Immature natural killer cell (primary cell): ENCODE measurements around the gene SFT2D1. TPM values are rescaled to one million over a fixed set of nuclear protein-coding genes. Genes with fewer than 3 reads are reported as not detected.

Experiments used
- DNase-seq, 3 donors: peaks; one replicate each; pipeline ENCODE4 v3.0.0; 2022; ENCODE audit warnings: mixed read lengths in 1 of 3
- H3K27ac Mint-ChIP-seq, 6 donors: one replicate each; pipeline ENCODE4 v1.8.0; 2020; ENCODE audit warnings: mixed read lengths in 6 of 6, mild to moderate bottlenecking in 5 of 6, inconsistent platforms in 4 of 6, moderate library complexity in 3 of 6
- H3K27me3 Mint-ChIP-seq, 3 donors: one replicate each; pipeline ENCODE4 v1.8.0; 2020 to 2021; ENCODE audit warnings: low read depth in 3 of 3, mild to moderate bottlenecking in 3 of 3, mixed read lengths in 3 of 3, moderate library complexity in 3 of 3, inconsistent platforms in 1 of 3
- H3K36me3 Mint-ChIP-seq, 3 donors: one replicate each; pipeline ENCODE4 v1.8.0; 2020; ENCODE audit warnings: mixed read lengths in 3 of 3, inconsistent platforms in 2 of 3, mild to moderate bottlenecking in 2 of 3
- H3K4me1 Mint-ChIP-seq, 2 donors: one replicate each; pipeline ENCODE4 v1.8.0; 2020; ENCODE audit warnings: inconsistent platforms in 2 of 2, mild to moderate bottlenecking in 2 of 2, mixed read lengths in 2 of 2, moderate library complexity in 1 of 2
- H3K4me3 Mint-ChIP-seq, 5 donors: one replicate each; pipeline ENCODE4 v1.8.0; 2020; ENCODE audit warnings: mild to moderate bottlenecking in 5 of 5, mixed read lengths in 5 of 5, inconsistent platforms in 3 of 5, moderate library complexity in 3 of 5
- H3K9me3 Mint-ChIP-seq, 6 donors: one replicate each; pipeline ENCODE4 v1.8.0; 2020; ENCODE audit warnings: mild to moderate bottlenecking in 6 of 6, mixed read lengths in 6 of 6, inconsistent platforms in 4 of 6, moderate library complexity in 3 of 6
- polyA plus RNA-seq, 3 donors: library from polyadenylated mRNA; unstranded; fragments of 300-500 nt; fragmentation: Illumina TruSeq; gene quantifications; one replicate each; pipeline ENCODE4 v1.2.3, GENCODE V29; 2021

The SFT2D1 gene
- polyA plus RNA-seq, 3 donors from 2014 or later = 92.7 to 144 (median 94.2) TPM

DNA sequence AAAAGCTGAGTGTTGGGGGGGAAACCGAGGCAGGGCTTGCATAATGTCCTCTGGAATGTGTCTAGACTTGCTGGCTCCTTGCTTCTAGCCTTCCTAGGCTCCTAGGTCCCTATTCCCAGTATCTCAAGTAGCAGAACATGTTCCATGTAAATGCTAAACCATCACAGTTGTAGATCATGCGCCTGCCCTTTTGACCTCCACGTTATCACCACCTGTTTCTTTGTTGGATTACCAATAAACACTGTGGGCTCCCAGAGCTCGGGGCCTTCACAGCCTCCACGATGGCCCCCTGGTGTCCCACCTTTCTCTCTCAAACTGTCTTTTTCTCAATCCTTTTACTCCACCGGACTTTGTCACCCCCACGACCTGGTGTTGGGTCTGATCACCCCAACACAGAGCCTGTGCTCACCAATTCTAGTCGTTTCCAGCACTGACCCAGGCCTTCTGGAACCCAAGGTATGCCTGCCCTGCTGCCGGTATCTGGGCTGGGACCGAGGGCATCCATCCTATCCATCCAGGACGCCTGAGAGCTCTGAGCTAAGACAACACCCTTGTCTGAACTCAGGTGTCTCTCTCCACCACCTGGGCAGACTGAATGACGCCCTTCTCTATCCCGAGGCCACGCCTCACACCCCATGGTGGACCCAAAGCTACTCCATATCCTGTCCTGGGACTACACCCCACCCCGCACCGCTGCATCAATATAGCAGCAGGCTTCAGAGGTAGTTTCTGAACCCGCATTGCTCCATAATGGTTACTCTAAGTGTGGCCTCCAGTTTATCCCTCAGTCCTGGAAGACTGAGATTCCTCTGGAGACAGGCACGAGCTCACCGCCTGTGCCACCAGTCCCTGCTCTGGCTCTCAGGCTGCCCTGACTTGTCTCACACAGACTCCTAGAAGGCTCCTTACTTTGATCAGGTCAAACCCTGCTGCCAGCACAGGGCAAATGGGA, 24.8 kb downstream of the SFT2D1 start:
- Mint-ChIP-seq H3K27ac (peak overlapping the region in 2 of 6 donors; percentile 5 to 62), H3K4me3 (no peak overlapping the region), H3K4me1 (peaks cover 0 to 2% of the 10 kb centered on the region in 2 donors), H3K36me3 (peaks cover 10 to 15% (median 12%) of the 10 kb centered on the region in 3 donors), H3K27me3 (no peaks in the 10 kb centered on the region), H3K9me3 (no peaks in the 10 kb centered on the region)
- no peak for DNase-seq

DNA sequence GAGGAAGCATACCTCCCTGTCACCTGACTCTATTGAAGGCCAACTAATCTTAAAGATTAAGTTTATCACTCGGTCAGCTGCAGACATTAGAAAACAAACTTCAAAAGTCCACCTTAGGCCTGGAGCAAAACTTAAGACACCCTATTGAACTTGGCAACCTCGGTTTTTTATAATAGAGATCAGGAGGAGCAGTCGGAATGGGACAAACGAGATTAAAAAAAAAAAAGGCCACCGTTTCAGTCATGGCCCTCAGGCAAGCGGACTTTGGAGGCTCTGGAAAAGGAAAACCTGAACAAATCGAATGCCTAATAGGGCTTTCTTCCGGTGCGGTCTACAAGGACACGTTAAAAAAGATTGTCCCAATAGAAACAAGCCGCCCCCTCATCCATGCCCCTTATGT, 26.9 kb downstream of the SFT2D1 start:
- H3K9me3 Mint-ChIP-seq = no peaks in the 10 kb centered on the region
- no peak for DNase-seq
- no peak overlapping the region for H3K4me3 Mint-ChIP-seq
- H3K36me3 Mint-ChIP-seq = peaks cover 3 to 15% (median 5%) of the 10 kb centered on the region in 3 donors
- peaks cover 0 to under 1% (median 0%) of the 10 kb centered on the region in 3 donors for H3K27me3 Mint-ChIP-seq
- H3K27ac Mint-ChIP-seq = no peak overlapping the region
- H3K4me1 Mint-ChIP-seq = peaks cover 0 to 2% of the 10 kb centered on the region in 2 donors

DNA sequence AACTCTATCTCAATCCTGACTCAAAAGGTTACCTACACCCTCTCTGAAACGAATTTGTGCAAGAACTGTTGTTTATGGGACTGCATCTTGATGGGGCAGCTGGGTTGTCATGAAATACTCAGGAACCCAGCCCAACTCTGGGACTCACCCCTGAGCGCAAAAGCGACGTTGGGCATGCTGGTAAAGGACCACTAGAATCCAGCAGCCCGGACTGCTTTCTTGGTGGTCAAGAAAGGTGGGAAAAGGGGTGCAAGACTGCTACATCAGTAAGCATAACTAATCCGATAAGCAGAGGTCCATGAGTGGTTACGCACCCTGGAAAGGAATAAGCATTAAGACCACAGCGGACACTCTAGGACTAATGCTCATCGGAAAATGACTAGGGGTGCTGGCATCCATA, 27.9 kb downstream of the SFT2D1 start:
- Mint-ChIP-seq H3K27me3 (peaks cover 0 to 5% (median 4%) of the 10 kb centered on the region in 3 donors), H3K27ac (no peak overlapping the region), H3K4me3 (no peak overlapping the region), H3K36me3 (peaks cover 2 to 9% (median 4%) of the 10 kb centered on the region in 3 donors), H3K4me1 (peaks cover 0 to 2% of the 10 kb centered on the region in 2 donors), H3K9me3 (no peaks in the 10 kb centered on the region)
- DNase-seq = no peak

DNA sequence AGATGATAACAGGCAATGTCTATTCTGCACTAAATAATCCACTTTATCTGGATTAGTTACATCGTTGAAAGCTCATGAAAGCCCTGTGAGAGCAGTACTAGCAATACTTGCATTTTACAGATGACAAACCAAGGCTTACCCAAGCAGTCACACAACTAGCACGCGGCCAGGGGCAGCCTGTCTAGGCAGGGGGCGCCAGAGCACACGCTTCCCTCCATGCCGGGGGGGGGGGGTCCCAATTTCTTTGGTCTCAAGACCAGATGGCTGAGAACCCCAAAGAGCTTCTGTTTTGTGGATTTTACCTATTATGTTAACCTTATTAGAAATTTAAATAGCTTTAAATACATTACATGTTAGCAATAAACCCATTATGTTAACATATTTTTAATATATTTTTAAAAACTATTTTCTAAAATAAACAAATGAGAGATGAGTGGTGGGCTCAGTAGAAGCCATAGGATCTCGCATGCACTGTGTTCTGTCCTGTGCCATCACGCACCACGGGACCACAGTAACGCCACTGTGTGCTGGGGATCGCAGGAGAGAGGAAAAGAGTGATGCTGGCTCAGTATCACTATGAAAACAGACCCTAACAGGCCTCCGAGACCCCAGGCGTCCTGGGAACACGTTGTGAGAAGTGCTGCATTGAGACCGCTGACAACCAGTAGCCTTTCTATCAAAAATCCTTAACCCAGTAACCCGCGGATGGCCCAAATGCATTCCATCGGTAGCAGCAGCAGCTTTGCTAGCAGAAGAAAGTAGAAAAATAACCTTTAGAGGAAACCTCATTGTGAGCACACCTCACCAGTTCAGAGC, 28.9 kb downstream of the SFT2D1 start:
- Mint-ChIP-seq H3K4me1 (no peaks in the 10 kb centered on the region), H3K36me3 (peaks cover 0 to 4% (median under 1%) of the 10 kb centered on the region in 3 donors), H3K27me3 (peaks cover 4 to 9% (median 6%) of the 10 kb centered on the region in 3 donors), H3K4me3 (no peak overlapping the region), H3K27ac (no peak overlapping the region), H3K9me3 (no peaks in the 10 kb centered on the region)
- DNase-seq = peak; percentile 36 to 63 (median 37)

DNA sequence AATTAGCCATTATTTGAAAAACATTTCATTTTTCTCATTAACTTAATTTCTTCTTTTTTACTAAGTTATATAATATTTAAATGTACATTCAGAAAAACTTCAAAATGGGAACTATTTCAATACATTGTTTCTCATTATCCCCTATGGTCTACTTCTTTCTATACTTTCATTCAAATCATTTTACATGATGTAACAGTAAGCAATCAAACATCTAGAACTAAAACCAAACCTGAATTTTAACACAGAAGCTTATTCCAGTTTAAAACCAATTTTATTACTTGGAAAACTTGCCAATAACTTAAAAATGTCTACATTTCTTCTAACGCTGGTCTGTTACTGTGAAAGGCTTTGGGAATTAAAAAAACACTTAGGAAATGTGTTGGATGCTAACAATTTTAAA, 29.5 kb downstream of the SFT2D1 start:
- Mint-ChIP-seq H3K9me3 (no peaks in the 10 kb centered on the region), H3K4me1 (no peaks in the 10 kb centered on the region), H3K27me3 (peaks cover 4 to 9% (median 6%) of the 10 kb centered on the region in 3 donors), H3K4me3 (no peak overlapping the region), H3K27ac (no peak overlapping the region), H3K36me3 (peaks cover 0 to 4% (median 0%) of the 10 kb centered on the region in 3 donors)
- no peak for DNase-seq

DNA sequence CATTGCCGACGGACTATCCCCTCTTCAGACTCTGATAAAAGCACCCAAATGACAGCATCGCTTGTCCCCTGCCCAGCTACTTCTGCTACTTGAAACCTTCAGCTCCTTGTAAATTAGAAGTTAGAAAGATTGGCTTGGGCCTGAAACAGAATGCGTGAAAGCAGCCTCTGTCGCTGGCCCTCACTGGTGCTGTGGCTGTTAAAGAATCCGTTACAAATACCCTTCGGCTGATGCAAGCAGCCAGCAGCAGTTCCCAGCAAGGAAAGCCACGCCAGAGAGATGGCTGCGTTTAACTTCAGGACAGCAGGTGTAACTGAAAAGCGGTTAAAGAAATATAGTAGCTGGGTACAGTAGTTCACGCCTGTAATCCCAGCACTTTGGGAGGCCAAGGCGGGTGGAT, 31.7 kb downstream of the SFT2D1 start:
- no peak overlapping the region for H3K27ac Mint-ChIP-seq
- no peak for DNase-seq
- no peak overlapping the region for H3K4me3 Mint-ChIP-seq
- peaks cover 0 to 4% (median 0%) of the 10 kb centered on the region in 3 donors for H3K36me3 Mint-ChIP-seq
- peaks cover 3 to 6% of the 10 kb centered on the region in 2 donors for H3K4me1 Mint-ChIP-seq
- H3K27me3 Mint-ChIP-seq = peaks cover 6 to 16% (median 10%) of the 10 kb centered on the region in 3 donors
- H3K9me3 Mint-ChIP-seq = no peaks in the 10 kb centered on the region

DNA sequence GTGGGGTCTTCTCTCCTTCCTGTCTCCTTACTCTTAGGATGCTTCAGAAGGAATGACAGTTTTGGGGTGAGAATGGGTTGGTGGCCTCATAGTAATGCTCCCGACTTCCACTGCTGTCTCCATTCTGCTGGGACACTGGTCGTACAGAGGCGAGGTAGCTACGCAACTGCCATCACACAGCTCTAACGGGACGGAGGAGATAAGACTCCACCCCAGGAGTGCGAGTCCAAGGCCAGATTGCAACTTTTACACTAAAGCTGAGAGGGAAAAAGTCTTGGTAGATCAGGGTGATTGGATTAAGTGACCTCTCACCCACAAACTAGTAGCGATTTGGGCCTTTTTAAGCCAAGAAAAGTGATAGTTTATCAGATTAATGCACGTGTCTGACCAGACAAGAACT, 32.4 kb downstream of the SFT2D1 start:
- Mint-ChIP-seq H3K27ac (no peak overlapping the region), H3K9me3 (no peaks in the 10 kb centered on the region)

DNA sequence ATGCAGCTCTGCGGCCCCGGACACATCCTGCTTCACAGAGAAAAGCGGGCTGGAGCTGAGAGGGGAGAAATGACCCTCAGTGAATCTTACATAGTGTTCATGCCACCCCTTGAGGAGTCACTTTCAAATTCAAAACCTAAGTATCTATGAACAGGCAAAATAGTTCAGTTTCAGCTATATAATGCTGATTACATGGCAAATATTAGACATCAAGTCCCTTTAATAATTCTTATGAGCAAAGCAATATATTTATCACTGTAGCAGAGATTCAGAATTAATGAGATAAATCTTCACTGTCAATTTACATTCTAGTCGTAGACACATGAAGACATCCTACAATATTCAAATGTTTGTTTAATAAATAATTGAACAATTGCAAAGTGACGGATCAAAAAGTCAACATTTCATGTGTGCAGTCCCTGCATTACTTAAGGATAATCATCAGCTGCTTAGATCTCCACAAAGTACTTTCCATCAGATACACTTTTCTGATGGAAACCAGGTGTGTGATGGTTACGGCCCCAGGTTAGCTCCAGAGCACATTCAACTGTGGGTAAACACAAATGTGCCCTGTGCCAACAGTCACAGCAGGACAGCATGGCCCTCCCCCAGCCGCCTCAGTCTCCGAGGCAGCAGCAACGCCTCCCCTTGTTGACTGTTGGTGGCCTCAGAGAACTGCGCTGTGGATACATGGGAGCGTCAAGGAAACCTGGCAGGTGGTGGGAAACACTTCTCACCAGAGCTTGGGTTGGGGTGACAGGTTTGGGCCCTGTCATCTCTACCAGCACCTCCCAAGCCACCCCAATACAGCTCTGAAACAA, 33.4 kb downstream of the SFT2D1 start:
- Mint-ChIP-seq H3K27ac (no peak overlapping the region), H3K9me3 (no peaks in the 10 kb centered on the region), H3K4me1 (peaks cover 3 to 6% of the 10 kb centered on the region in 2 donors), H3K4me3 (peak overlapping the region in 4 of 5 donors; percentile 8 to 50 (median 34)), H3K27me3 (peaks cover 8 to 28% (median 13%) of the 10 kb centered on the region in 3 donors), H3K36me3 (peaks cover 0 to 4% (median 0%) of the 10 kb centered on the region in 3 donors)
- no peak for DNase-seq

More for the DNA sequence above, 32.4 kb downstream of the SFT2D1 start:
- peaks cover 8 to 22% (median 13%) of the 10 kb centered on the region in 3 donors for H3K27me3 Mint-ChIP-seq
- peaks cover 3 to 6% of the 10 kb centered on the region in 2 donors for H3K4me1 Mint-ChIP-seq
- peak overlapping the region in 1 of 5 donors; percentile 22 for H3K4me3 Mint-ChIP-seq
- H3K36me3 Mint-ChIP-seq = peaks cover 0 to 4% (median 0%) of the 10 kb centered on the region in 3 donors
- DNase-seq = no peak

DNA sequence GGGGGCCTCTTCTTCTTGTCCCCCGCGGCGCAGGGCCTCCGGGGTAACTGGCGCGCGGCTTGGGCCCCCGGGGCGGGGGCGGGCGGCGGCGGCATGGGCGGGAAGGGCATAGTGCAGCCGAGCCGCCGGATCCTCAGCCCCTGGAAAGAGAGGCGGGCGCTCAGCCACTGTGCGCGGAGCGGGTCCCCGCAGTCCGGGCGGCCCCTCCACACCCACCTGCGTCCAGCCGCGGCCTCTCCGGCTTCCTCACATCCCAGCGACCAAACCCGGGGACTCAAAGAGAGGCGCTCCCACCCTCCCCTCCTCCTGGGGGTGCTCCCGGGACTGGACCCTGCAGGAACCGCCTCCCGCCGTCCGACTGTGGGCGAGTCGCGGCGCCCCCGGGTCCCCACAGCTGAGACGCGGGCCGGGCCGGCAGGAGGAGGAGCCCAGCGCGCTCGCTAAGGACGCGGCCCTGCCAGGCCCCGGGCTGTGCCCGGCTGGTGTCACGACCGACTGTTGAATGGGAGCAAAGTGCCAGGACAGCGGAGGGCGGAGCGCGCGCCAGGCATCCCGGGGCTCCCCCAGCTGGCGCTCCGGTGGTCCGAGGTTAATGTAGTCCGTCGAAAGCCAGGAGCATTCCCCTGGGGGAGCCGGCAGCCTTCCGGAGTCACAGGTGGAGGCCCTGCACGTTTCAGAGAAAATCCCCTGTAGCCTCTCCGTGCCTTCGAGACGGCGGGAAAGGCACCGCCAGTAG, 34.1 kb downstream of the SFT2D1 start, which contains the start of gene PRR18:
PRR18 (minus strand) TSS at position 360 of the 736 bp plus-strand sequence; CDS start at position 110, 250 bp downstream.
- peak within 1 kb of the TSS in 4 of 5 donors; percentile 8 to 59 (median 34) for H3K4me3 Mint-ChIP-seq
- no peak for DNase-seq
- H3K4me1 Mint-ChIP-seq = peaks cover 3 to 6% of the 10 kb centered on the region in 2 donors
- peaks cover 0 to 4% (median 0%) of the 10 kb centered on the region in 3 donors for H3K36me3 Mint-ChIP-seq
- H3K27ac Mint-ChIP-seq = no peak within 1 kb of the TSS
- H3K27me3 Mint-ChIP-seq = peaks cover 8 to 32% (median 15%) of the 10 kb centered on the region in 3 donors
- H3K9me3 Mint-ChIP-seq = no peaks in the 10 kb centered on the region

DNA sequence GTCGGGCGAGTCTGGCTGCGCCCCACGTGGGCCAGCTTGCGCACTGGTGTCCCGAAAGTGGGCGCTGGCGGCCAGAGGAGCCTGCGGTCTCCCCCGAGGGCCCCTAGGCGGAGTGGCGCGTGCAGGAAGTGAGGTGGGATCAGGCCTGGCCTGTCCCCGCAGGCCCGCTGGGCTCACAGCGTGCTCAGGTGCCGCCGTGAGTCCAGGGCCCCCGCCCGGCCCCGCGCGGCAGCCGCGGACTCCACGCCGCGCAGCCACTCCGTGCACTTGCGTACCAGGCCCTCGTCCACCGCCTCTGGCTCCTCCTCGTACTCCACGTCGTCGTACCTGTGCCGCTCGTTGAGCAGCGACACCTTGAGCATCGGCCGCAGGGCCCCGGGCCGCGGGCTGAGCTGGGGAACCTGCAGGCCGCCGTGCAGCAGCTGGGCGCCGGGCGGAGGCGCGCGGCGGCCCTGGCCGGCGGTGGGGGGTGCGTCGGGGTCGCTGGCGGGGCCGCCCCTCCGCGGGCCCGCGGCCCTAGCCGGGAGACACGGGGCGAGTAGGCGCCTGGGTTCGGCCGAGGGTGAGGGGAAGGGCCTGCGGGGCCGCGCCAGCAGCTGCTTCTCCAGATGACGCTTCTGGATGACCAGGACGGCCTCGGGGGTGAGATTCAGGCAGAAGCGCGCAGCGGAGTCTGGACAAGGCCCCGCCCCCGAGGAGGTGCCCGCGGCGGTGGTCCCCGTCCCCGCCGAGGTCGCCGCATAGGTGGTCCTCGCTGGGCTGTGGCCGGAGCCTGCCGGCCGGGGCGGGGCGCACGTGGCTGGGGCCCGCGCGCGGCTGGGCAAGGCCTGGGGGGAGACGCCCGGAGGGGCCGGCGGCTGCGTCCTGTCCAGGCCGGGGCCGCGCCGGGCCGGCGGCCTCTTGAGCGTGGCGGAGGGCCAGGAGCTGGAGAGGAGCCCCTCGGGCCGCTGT, 35.0 kb downstream of the SFT2D1 start:
- H3K27me3 Mint-ChIP-seq = peaks cover 8 to 32% (median 15%) of the 10 kb centered on the region in 3 donors

DNA sequence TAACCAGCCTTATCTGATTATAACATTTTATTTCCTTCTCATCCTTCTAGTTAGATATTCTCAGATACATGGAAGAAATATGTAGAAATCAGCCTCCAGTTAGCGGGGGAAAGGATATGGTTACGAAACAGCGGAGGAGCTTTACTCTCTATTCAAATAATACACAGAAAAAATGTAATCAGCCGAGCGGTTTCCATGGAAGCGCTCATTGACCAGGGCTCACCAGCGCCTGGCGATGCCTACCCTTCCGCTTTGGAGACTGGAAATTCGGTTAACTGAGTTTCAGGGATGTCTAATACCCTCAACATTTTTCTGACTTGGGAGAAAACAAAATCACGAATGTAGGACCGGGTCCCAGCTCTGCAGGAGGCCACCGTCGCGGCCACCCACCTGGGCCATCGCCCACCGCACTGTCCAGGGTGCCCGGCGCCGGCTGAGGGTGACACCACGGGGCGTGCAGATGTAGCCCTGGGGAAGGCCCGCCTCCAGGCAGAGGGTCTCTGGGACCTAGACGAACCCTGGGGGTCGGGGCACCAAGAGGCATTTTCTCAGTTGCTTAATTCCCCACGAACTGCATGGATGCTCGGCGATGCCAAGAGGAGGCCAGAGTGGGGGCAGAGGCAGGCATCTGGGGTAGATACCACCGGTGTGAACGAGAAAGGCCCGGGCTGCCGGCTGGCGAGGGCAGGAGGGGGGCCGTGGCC, 35.8 kb downstream of the SFT2D1 start:
- H3K4me1 Mint-ChIP-seq = peaks cover 3 to 6% of the 10 kb centered on the region in 2 donors
- no peak overlapping the region for H3K27ac Mint-ChIP-seq
- H3K27me3 Mint-ChIP-seq = peaks cover 8 to 32% (median 15%) of the 10 kb centered on the region in 3 donors
- DNase-seq = no peak
- H3K4me3 Mint-ChIP-seq = peak overlapping the region; percentile 15 to 66 (median 62)
- no peaks in the 10 kb centered on the region for H3K9me3 Mint-ChIP-seq
- H3K36me3 Mint-ChIP-seq = peaks cover 0 to 4% (median 0%) of the 10 kb centered on the region in 3 donors

More for the DNA sequence above, 35.0 kb downstream of the SFT2D1 start:
- H3K36me3 Mint-ChIP-seq = peaks cover 0 to 4% (median 0%) of the 10 kb centered on the region in 3 donors
- no peak for DNase-seq
- H3K4me3 Mint-ChIP-seq = peak overlapping the region in 1 of 5 donors; percentile 59
- no peaks in the 10 kb centered on the region for H3K9me3 Mint-ChIP-seq
- H3K27ac Mint-ChIP-seq = no peak overlapping the region
- H3K4me1 Mint-ChIP-seq = peaks cover 3 to 6% of the 10 kb centered on the region in 2 donors
